OCI-LY1 (cell line): ENCODE data around the gene CIB2.

Experiments used
- CTCF ChIP-seq: fragments of 200-600 bp; sonication (generic), shearing (Covaris generic); IDR thresholded peaks from 2 replicates; pipeline ENCODE4 v1.5.1; 2017; ENCODE audit warnings: mild to moderate bottlenecking, antibody characterized with exemption, low read length, moderate library complexity, mixed read lengths
- EZH2 ChIP-seq: fragments of 200-600 bp; sonication (generic), shearing (Covaris generic); IDR thresholded peaks from 2 replicates; pipeline ENCODE4 v1.8.0; 2017; ENCODE audit warnings: borderline replicate concordance, mixed run types, mild to moderate bottlenecking, antibody characterized with exemption, low read length, moderate library complexity, mixed read lengths

- no peak for TF ChIP-seq CTCF
- no peak for TF ChIP-seq EZH2
These were observed 59.0 kb downstream of the CIB2 start for GRCh38 chr15:78072080-78072892.
